HL-60 (cell line): ENCODE results near the gene LRSAM1.
"Not testable (repeated sequence)": the region's sequence is repeated elsewhere in the genome, so short reads cannot be mapped to it uniquely, and the experiment has no call there.

ENCODE experiments used
- CTCF ChIP-seq: IDR thresholded peaks from one replicate; pipeline ENCODE4 v1.5.1; 2011; ENCODE audit warnings: low read length, control low read depth, inconsistent platforms; ENCODE audit not compliant: insufficient read depth
- POLR2AphosphoS5 ChIP-seq: IDR thresholded peaks from 2 replicates; pipeline ENCODE4 v1.6.1; 2012; ENCODE audit warnings: low read depth
- REST ChIP-seq: IDR thresholded peaks from 2 replicates; pipeline ENCODE4 v1.6.1; 2012; ENCODE audit warnings: low read depth; ENCODE audit not compliant: insufficient replicate concordance

GRCh38 chr9:127466407-127466917 lies 15.2 kb downstream of the LRSAM1 start:
- TF ChIP-seq CTCF, POLR2AphosphoS5, REST: not testable (repeated sequence)
